Measurements from ENCODE around the gene ORC2. TPM values are rescaled to one million over a fixed set of nuclear protein-coding genes. Genes with fewer than 3 reads are reported as not detected.

Gene ORC2
- total and polyA plus RNA-seq, 2 experiments from 2014 or later: 8.8 to 14.9 TPM

Other genes starting within 250 kb of the ORC2 start
- 92.9 and 159 TPM in 2 replicates for gene BZW1, start 151.8 kb downstream of the ORC2 start, total RNA-seq
- 133 and 159 TPM in 2 replicates for gene BZW1, start 151.8 kb downstream of the ORC2 start, polyA plus RNA-seq
- 76.3 and 108 TPM in 2 replicates for gene CLK1, start 99.0 kb downstream of the ORC2 start, total RNA-seq
- 65.2 and 87.1 TPM in 2 replicates for gene CLK1, start 99.0 kb downstream of the ORC2 start, polyA plus RNA-seq
- 64.8 and 82.6 TPM in 2 replicates for gene PPIL3, start 74.6 kb downstream of the ORC2 start, total RNA-seq
- 68.8 and 77.5 TPM in 2 replicates for gene PPIL3, start 74.6 kb downstream of the ORC2 start, polyA plus RNA-seq
- gene NIF3L1, start 74.3 kb downstream of the ORC2 start, total RNA-seq: 26.9 and 29.2 TPM in 2 replicates
- 37.6 and 43.0 TPM in 2 replicates for gene NIF3L1, start 74.3 kb downstream of the ORC2 start, polyA plus RNA-seq
- 3.1 and 7.0 TPM in 2 replicates for gene HYCC2, start 108.0 kb upstream of the ORC2 start, total RNA-seq
- 6.1 and 9.2 TPM in 2 replicates for gene HYCC2, start 108.0 kb upstream of the ORC2 start, polyA plus RNA-seq
- 111 and 157 TPM in 2 replicates for gene NDUFB3, start 108.3 kb upstream of the ORC2 start, total RNA-seq
- gene NDUFB3, start 108.3 kb upstream of the ORC2 start, polyA plus RNA-seq: 333 and 441 TPM in 2 replicates
- gene CFLAR, start 152.5 kb upstream of the ORC2 start, total RNA-seq: 5.0 and 13.5 TPM in 2 replicates
- 5.1 and 14.2 TPM in 2 replicates for gene CFLAR, start 152.5 kb upstream of the ORC2 start, polyA plus RNA-seq
- gene CASP10, start 219.5 kb upstream of the ORC2 start, total RNA-seq: 0.86 and 1.0 TPM in 2 replicates
- gene CASP10, start 219.5 kb upstream of the ORC2 start, polyA plus RNA-seq: 0.45 TPM in 1 of 2 replicates, not detected in the other